Measurements from ENCODE around the gene CHD9NB.

CHD9NB gene

DNA sequence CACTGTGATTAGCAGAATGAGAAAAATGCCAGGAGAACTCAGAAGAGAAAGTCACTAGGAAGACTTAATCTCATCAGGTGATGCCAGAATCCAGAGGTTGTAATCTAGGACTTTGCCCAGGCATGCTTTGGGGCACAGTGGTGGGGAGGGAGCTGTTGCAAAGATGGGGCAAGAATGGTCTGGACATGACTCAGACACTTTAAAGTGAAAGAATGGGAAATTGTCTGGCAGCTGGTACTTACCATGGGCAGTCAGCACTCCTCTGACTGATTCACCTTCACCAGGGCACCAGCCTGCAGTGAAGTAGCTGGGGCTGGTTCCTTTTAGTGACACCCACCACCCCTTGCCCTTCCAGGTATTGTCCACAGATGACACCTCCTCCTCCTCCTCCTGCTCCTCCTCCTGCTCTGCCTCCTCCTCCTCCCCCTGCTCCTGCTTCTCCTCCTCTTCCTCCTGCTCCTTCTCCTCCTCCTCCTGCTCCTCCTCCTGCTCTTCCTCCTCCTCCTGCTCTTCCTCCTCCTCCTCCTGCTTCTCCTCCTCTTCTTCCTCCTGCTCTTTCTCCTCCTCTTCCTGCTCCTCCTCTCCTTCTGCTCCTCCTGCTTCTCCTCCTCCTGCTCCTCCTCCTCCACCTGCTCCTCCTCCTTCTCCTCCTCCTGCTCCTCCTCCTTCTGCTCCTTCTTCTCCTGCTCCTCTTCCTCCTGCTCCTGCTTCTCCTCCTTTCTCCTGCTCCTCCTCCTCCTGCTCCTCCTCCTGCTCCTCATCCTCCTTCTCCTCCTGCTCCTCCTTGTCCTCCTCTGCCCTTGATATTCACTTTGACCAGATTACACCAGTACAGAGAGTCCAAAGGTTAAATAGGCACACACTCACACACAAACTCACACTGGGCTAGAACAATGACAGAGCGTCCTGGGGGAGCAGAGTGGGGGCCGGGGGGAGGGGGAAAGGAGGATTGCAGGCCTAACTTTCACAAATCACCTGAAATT is at the start of gene CHD9NB:
Gene CHD9NB (minus strand): TSS at position 379 of the 983 bp plus-strand sequence. CDS start 8,739 bp downstream, outside the sequence.
- DNase-seq: no peak

DNA sequence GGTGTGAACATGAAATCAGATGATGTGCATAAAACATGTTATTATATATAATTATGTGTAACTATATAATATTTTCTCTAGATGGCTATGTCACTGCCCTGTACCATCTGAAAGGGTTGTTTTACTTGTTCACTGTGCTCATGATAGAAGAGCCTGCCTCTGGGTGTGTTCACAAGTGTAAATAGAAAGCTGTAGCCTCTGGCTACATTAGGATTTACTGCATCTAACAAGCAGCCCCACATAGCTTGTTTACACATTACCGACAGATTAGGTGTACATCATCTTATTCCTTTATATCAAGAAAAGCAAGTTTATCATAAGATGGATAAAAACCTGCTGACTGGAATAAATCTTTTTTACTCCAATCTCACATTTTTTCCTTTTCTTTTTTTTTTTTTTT is 48.2 kb upstream of the CHD9NB start:
- no peak for DNase-seq

DNA sequence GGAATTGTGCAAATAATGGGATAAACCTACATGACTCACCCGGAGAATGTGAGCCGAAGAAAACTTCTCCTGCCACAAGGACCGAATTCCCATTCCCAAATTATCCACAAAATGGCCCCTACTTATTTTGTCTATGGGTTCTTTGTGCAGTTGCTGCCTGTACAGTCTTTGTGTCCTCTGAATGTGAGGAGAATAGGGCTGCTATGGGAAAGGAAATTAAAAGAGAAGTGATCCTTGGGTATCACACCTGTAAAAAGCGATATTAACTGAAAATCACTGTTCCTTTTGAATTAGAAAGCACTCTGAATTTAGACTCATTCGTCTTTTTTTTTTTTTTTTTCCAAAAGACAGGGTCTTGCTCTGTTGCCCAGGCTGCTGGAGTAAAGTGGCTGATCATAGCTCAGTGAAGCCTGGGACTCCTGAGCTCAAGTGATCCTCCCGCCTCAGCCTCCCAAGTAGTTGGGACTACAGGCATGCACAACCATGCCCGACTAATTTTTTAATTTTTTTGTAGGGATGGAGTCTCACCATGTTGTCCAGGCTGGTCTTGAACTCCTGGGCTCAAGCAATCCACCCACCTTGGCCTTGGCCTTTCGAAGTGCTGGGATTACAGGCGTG is 47.5 kb upstream of the CHD9NB start:
- DNase-seq: peak; percentile 43

DNA sequence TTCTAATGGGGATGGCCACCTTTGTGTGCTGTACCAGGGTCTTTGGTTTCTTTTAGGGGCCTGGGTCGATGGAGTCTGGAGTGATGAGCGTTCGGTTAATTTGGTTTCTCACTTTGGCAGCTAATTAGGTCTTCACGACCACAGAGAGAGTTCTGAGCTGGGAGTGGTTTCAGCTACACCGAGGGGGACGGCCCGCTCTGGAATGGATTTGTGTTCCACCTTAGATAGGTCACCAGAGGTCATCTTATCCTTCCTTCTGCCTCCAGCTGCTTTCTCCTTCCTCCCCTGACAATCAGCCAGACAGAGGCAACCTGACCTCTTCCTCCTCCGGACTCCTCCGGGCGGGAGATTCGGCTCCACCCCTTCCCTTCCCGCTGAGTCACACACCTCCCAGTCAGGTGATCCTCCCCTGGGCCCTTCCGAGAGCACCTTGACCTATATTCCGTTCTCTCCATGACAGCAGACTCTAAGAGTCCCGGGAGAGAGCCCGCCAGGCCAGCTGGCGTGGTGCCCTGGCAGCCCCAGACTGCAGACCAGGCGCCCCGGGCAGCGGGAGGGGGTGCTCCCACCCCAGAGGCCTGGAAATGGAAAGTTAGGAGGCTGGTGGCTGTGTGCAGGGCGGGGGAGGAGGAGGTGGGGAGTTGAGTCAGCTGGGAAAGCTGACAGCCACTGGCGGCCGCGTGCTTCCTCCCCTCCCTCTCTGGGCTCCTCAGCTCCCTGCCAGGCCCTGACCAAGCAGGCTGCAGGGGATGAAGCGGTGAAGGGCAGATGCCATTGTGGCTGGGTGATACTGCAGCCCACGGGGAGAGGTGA is 46.8 kb upstream of the CHD9NB start:
- DNase-seq: peak; percentile 84

DNA sequence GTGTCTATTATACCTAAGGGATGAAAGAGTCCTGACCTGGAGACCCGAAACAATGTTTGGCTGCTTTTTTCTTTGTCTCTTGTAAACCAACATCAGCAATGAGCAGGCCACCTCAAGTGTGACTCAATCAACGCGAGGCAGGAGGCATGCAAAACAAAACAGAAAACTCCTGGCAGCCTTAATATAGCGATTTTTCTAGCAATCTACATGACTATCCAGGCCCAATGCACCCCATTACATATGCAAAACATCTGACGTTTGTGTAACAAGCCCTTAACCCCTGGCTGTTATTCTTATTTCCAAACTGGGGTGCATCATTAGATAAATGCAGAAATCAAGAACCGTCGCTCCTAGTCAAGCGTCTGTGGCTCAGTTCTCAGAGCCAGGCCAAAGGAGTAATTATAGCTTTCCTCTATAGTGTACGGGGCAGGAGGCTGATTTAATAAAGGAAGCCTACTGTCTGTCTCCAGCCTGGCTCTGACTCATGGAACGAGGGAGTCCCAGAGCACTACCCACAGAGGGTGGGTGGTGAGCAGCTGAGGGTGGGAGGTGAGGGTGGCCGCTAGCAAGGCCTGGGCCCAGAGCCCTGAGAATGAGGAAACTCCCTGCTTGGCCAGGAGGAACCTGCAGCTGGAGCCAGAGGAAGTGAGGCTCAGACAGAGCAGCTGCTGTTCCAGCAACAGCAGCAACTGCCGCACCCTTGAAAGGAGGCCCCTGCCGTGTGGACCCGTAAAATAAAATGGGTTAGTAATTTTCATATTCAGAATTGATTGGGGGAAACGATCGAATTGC is 46.0 kb upstream of the CHD9NB start:
- DNase-seq: peak; percentile 59

DNA sequence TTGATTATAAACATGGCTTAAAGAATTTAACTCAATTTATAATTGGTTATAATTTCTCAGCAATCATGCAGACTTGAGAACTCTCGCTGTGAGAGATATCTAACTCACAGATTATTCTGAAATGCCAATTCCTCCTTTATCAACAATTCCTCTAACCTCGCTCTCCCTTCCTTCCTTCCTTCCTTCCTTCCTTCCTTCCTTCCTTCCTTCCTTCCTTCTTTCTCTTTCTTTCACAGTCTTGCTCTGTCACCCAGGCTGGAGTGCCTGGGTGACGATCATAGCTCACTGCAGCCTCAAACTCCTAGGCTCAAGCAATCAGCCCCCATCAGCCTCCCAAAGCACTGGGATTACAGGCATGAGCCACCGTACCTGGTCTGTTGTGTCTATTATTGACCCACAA is 44.5 kb upstream of the CHD9NB start:
- no peak for DNase-seq

DNA sequence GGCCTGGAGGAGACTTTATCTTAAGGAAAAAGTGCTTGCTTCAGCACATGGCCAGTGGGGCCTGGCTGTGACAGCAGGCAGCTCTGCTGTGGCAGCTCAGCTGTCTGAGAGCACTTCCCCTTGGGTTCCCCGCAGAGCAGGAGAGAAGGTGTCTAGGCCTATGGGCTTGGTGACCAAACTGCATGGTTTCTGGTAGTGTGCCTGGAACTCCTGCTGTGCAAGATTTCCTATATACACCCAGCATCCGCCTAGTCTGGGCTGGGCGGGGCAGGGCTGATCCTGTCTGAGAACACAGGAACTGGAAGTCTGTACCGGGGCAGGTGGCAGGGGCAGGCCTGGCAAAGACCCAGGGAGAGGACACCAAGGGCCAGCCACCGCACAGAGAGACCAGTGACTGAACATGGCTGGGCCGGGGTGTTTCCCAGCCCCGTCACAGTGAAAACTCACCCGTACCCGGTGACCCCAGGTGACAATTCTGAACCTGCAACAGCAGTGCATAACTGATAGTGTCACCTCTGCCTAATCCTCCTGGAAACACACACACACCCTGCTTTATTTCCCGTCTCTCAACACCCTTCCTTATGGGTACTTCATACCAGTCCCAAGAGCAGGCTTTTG is 41.4 kb upstream of the CHD9NB start:
- no peak for DNase-seq

DNA sequence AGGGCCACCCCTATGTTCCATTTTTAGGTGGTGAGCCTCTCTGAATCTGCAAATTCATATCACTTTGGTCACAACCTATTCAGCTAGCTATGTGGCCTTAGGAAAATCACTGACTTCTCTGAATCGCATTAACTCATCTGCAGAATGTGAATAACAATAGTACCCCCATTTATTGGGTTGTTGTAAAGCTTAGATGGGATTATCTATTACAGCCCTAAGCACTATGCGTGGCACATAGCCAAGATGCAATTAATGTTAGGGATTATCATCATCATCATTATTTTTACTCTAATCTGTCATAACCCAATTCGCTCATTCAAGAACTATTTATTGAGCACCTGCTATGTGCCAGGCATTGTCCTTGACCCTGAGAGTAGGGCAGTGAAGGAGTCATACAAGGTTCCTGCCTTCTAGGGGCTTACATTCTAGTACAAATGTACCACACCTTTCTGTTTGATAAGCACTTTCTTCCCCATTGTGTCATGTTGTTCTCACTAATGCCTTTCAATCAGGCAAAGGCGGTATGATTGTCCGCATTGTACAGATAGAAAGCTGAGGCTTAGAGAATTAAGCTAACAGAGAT is 40.6 kb upstream of the CHD9NB start:
- no peak for DNase-seq

DNA sequence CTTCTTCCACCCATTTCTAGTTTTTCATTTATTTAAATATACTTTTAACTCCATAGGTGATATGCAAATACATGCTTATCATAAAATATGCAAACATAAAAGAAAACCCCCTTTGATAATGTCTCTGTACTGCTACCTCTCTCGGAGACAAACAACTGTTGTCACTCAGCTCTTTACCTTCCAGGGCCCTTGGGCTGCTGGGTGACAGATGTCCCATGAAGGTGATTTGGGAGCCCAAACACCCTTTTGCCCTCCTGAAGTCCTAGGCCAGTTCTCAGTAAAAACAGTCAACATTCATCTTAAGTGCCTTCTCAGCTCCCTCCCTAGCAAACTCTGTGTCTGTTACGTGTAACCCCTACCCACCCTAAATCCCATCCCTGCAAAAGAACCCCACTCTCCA is 39.6 kb upstream of the CHD9NB start:
- no peak for DNase-seq

DNA sequence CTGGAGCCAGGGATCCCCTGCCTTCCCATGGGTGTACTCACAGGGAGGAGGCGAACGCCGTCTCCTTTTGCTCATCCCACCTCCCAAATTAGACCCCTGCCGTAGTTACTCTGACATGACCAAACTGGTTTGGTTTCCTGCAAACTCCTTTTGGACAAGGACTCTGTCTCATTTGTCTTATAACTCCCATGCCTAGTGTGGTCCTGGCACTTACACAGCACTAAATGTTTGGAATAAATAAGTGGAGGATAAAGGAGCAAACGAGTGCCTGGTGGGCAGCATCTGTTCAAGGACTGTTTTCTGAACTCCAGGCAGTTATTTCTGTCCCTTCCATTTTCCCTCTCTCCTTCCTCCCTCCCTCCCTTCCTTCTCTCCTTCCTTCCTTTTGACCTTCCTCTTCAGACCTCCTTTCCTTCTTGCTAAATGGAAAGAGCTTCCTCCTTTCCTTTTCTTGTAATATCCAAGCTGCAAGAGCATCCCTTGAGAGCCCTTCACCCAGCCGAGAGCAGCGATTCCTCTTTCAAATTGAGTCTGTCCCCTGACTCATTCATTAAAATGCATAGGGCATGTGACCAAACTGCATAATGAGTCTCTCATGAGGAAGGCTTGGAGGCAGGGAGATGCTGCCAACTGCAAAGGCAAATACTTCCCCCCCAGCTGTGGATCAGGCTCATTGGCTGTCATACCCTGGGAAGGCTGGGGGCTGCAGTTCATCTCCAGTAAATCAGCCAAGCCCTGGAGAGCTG is 38.9 kb upstream of the CHD9NB start:
- DNase-seq: peak; percentile 78

DNA sequence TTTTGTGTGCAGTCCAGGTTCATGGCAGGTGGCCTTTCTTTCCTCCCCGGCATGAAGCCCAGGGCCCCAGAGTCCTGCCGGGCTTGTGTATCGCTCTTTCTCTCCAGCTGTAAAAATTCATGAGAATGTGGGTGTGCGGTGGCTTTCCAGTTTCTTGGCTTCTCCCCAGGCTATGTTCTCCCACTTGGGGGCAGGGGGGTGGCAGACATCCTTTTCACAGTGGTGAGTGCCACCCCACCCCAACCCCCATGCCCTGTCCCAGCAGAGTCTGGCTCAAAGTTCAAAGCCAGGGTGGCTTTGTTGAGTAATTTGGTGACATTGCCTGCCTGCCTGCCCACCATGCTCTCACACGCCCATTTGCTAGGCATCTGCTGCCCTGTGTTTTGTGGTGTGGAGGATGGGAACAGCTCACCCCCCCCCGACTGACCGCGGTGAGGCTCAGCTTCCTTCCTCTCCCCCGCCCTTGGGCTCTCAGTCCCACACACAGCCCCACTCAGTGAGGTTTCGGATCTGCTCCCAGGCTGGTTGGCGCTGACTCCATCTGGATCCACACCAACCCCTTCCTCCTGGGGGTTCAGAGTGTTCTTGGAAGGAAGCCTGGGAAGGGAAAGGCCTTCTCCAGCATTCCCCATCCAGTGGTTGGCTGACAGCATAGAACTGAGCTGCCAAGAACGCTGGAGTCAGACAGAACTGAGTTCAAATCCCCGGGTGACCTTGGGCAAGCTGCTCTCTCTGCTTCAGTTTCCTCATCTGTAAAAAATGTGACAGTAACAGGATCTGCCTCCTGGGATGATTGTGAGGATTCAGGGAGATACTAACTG is 38.1 kb upstream of the CHD9NB start:
- no peak for DNase-seq

DNA sequence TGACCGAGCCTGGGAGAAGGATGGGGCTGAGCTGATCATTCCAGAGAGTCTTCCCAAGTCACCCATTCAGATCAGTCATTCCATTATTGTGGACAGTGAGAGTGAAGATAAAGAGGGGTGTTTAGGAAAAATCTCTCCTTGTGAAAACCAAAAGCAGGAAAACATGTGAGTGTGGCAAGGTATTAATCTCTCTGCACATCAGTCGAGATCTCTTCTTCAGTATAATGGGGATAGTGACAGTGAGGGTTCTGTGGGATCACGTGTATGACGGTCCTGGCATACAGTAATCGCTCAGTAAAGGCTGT is 37.5 kb upstream of the CHD9NB start:
- DNase-seq: no peak

DNA sequence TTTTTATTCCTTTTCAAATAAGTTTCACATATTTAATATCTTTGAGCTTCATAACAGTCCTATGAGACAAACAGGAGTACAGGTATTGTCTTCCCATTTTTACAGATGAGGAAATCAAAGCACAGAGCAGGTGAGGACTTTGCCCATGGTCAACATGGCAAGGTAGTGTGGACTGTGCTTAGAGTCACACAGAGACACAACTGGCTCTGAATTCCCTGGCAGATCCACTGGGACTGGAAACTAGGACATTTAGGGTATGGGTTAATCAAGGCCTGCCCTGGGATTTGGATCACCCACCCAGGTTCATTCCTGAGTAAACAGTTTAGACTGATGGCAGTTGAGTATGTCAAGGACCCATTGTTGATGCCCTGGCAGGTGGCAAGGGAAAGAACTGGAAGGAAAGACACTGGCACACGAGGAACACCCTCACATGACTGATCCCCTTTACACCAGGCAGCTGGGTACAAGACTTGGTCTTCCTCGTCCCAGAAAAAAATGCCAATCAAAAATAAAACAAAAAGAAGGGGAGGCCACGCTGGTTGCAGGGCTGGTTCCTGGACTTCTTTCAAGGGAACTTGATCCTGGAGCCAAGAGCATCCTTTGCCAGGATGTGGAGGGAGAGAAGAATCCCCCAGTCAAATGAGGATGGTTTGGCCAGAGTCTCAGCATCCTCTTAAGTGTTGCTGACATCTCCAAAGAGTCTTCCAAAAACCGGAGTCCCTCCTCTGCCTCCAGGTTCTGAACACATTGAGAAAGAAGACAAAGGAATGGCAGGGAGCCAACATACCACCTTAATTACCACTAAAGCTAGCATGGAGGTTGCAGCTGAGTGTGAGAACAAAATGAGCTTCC is 37.0 kb upstream of the CHD9NB start:
- DNase-seq: no peak

DNA sequence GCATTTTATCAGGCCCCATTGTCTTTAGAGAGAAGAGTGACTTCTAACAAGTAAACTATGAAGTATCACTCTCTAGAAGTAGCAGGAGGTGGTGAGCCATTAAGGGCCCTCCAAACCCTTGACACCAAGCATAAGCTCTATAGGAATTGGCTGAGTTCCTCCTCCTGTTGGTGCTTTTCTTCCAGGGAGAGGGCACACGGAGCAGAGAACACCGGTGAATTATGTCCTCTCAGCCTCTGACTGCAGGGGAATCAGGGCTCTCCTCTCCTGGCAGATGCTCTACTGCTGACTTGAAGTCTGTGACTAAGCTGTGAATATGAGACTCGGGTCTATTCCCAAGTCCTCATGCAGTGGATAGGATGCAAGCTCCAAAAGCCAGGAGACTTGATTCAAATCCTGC is 34.4 kb upstream of the CHD9NB start:
- no peak for DNase-seq

DNA sequence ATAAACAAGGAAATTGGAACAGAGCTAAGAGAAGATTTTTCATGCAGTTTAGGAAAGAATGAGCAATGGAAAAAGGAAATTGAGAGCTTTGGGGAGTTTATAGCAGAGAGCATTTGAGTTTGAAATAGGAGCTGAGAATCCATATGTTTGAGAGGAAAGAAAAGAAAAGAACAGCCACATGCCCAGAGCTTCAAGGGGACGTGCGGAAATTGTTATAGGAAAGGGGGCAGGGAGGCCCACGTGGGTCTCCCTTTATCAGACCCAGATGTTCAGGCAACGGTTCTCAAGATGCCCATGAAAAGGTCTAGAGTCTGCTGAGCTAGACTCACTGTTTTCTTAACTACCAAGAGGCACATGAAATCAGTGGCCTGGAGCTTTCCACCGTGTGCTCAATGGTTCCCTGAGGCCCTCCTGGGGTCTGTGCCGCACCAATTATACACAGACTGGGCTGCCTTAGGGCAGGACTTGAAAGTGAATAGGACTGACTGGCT is 33.3 kb upstream of the CHD9NB start:
- DNase-seq: no peak

DNA sequence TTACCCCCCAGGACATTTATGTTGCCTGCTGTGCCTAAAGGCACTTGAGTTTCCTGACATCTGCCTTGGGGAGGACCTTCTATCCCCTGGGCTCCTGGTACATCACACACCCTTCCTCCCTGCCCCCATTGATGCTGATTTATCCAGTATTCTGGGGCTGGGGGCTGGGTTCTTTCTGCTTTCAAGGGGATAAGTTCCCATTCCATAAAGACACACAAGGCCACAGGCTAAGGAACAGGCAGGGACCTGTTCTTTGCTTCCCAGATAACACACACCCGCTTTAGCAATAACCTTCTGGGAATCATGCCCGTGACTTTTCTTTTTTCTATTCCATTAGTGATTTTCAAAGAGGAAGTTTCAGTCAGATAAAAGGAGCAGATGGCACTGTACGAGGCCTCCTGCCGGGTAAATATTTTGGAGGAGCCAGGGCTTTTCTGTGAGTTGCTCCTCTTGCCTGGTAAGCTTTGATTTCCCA is 32.7 kb upstream of the CHD9NB start:
- no peak for DNase-seq

DNA sequence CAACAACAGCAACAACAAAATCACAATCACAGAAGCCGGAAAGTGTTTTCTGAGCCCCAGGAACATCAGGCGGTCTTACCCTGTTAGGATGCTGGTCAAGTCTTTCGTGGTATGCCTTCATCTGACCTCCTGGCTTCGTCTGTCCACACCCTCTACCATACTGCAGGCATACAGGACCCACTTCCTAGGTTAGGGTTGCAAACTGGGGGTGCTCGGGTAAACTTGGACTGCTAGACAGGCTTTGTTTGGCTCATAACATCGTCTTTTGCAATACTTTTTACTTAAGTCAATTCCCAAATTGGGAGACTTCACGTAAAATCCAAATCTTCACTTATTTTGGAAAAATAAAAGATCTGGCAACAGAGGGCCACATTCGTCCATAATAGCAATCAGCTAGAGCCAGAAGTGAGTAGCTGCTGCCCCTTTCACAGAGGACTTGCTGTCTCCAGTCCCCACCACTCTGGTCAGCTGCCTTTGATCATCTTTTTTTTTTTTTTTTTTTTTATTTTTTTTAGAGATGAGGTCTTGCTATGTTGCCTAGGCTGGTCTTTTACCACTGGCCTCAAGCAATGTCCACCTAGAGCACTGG is 32.1 kb upstream of the CHD9NB start:
- no peak for DNase-seq

DNA sequence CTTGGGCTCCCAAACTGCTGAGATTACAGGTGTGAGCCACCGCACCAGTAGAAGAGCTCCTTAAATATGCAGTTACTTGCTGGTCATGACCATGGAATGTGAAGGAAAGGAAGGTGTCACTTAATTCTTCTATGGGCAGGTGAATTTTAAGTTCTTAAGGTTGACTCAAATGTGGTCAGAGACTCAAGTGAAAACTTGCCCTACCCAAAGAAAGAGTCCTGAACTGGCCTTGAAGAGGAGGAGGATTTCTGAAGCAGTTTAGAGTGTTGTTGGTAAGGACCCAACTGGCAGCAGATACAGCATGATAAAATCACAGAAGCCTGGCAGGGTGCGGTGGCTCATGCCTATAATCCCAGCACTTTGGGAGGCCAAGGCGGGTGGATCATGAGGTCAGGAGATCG is 31.4 kb upstream of the CHD9NB start:
- DNase-seq: no peak

DNA sequence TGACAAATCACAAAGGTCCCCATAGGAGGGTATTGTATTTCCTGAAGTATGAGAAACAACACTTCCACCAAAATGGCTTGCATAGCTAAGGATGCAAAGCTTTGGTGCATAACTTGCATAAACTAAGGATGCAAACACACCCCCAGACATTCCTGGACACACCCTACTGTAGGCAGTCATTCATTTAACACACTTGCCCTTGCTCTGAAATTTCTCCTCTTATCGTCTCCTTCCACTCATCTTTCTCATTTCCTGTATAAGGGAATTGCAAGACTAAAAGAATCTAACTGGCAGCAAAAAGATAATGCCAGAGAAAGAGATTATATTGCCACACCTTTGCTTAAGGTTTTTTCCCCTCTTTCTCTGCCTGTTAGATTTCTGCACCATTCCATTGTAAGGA is 30.4 kb upstream of the CHD9NB start:
- DNase-seq: no peak
